ENCODE results near the gene NCOA1.

The NCOA1 gene

DNA sequence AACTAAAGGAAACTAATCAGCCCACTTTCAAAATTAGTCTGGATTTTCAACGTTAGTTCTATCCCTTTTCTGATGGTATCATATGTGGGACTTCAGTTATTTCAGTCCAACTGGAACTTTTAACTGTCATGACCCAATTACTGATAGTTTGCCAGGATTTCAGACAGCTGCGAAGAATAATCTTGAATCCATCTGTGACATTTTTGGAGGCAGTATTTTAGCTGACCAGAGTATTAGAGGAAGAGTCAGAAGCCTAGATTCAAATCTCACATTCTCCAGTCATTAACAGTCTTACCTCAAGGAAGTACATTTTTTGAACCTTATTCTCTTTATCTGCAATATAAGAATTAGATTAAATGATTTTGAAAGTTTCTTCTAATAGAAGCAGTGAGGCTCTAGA, 220.8 kb downstream of the NCOA1 start:
- no peak for DNase-seq

DNA sequence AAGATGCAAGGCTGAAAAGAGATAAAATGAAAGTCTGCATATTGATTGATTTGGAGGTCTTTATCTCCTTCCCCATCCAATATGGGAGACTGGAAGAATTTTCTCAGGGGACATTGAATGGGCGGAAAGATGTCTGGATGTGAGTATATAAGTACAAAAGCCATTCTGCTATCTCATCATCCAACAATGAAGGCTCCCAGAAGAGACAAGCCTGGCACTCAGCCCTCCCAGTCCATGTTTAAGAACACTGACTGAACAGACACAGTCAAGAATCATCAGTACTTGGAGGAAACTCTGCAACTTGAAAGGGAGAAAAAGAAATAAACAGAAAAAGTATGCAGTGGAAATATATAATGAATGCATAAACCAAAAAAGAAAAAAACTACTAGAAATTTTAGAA, 221.2 kb downstream of the NCOA1 start:
- DNase-seq, result no peak

DNA sequence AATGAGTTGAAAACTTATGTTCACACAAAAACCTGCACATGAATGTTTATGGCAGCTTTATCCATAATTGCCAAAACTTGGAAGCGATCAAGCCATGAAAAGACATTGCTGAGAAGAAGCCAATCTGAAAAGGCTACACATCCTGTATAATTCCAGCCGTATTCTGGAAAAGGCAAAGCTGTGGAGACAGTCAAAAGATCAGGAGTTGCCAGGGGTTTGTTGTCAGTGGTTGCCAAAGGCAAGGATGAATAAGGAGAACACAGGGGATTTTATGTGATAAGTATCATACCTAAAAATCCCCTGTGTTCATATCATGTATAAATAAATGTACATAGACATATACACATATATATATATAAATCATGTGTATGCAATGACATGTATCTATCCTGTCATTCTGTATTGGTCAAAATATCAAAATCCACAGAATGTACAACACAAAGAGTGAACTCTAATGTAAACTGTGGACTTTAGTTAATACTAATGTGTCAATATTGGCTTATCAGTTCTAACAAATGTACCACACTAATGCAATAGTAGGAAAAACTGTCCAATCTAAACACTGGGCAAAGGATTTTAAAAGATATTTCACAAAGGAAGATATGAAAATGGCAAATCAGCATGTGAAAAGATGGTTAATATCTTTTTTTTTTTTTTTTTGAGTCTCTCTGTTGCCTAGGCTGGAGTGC, 226.4 kb downstream of the NCOA1 start:
- DNase-seq, result no peak

DNA sequence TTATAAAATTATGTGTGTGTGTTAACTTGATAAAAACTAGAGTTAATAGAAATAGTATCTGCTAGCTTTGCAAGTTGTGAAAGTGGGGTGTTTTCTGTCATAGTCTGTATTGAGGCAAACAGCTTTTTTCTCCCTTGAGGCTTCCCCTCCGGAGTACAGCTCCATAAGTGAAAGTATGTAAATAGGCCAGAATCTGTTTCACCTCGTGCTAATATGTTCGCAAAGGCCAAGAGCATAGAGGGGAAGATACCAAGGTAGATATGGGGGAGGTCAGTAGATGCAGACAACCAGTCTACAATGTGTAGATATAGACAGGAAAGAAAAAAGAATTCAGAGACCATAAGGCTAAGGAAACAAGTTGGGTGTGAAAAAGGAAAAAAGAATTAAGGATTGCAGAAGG, 229.3 kb downstream of the NCOA1 start:
- no peak for DNase-seq

DNA sequence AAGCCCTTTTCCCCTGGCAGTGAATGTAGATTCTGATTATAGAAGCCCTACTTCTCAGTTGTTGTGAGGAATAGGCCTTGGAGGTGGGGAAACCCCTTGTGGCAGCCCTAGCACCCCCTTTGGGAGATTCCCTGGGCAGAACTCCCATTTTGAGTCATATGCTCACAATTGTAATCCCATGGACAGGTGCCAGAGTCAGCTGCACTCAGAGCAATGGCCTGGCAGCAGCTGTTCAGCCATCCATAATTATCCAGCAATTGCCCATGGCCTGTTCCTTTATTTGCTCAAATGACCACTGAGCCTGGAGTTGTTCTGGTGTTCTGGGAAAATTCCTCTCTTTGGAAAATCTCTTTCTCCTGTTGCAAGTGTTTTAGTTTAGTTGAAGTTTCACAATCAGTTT, 230.4 kb downstream of the NCOA1 start:
- no peak for DNase-seq

DNA sequence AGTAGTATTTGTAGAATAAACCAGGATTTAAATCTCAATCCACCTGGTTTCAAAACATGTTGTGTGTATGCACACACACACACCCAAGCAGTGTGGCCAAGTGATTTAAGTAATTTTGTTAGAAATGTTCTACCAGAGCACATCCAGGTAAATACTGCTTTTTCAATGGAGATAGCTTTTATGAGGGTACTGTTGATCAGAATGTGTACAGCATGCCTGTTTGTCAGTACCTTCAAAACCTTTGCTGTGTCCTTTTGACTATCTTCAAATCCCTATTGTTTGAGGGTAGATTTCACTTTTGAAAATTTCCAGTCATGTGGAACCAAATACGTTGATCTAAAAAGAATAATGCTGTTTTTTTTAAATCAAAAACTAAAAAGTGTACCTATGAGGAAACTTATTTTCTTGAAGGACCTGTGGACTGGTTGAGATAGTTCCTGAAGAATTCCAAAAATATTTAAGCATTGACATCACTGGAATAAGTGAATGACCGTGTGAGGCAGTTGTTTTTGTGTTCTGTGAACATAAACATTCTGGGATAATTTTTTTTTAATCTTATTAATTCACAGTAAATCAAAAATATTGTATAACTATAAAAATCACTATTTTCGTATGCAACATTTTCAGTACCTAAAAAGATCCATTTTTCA, 231.2 kb downstream of the NCOA1 start:
- no peak for DNase-seq

DNA sequence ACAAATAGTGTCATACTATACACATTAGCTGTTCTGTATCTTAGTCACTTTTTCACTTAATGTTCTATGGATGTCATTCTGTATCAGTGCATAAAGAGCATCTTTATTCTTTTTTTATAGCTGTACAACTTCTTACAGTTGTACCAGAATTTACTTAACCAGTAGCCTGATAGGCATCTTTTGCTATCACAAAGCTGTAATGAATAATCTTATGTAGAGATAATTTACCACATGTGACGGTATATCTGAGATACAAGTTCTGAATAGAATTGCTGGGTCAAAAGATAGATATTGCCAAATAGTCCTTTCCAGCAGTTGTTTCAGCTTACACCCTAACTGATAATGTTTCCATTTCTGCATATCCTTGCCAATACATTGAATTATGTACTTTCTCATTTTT, 232.1 kb downstream of the NCOA1 start:
- DNase-seq, result no peak

DNA sequence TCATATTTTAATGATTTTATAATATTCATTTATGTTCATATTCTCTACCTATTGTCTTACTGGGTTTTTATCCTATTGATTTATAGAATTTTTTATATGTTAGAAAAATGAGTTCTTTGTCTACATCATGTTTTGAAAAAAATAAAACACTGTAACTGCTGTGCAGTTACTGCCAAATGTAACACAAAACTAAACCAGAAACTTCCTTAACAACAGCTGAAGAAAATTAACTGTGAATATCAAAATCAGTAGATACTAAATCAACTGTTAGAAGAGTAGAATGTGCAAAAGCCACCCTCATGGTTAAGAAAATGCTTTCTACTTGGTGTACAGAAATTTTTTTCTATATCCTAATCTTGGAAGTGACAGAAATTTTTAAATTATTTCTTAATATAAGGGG, 232.6 kb downstream of the NCOA1 start:
- DNase-seq, result no peak

DNA sequence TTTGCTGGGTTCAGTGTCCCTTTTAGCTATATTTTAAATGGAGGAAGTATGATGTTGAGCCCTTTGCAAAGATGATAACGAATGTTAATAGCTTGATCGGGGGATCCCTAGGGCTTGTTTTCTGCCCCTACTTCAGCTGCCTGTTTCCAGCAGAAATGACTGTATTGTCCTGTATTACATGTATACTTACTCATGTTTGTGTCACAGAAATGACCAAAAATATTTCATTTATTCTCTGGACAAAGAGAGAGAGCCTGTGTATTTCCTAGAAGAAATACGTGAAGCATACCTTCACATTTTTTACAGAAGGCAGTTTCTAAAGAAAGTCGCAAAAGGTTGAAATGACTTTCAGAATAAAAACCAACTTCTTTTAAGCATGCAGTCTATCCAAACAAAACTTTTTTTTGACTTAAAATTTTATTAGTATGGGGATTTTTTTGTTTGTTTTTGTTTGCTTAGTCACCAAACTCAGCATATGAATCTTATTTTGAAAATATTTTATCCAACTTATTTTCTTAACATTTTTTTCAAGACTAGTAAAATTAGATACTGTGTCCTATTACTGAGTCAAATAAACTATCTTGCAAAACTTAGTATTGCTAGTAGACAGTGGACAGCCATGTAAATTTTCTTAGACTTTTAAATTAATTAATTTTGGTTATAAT, 233.2 kb downstream of the NCOA1 start:
- DNase-seq, result no peak

DNA sequence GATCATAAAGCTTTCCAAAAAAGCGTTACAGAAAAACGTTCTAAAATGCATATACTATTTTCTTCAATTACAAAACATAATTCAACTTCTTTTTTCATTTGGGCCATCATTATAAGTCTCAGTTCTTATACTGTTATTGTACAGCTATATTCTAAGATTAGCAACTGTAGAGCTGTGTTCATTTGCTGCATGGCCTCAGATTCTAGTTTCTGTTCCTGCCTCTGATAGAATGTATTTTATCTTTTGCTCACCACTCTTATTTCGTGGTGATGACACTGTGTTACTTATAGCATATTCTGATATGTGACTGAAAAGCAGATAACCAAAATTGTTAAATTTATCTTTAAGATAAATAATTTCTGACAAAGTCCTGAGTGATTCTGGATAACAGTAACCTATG, 234.9 kb downstream of the NCOA1 start:
- DNase-seq, result no peak

DNA sequence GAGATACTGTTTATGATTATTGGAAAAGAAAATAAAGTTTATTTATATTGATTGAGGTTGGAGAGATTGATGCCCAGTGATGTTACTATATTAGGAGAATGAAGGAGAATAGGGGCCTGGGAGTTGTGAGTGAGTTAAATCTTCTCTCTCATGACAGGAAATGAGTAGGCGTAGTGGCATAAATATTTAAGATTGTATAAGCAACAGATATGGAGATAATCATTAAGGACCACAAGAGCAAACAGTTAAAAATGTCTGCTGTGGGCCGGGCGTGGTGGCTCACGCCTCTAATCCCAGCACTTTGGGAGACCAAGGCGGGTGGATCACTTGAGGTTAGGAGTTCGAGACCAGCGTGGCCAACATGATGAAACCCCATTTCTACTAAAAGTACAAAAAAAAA, 239.4 kb downstream of the NCOA1 start:
- DNase-seq, result no peak

DNA sequence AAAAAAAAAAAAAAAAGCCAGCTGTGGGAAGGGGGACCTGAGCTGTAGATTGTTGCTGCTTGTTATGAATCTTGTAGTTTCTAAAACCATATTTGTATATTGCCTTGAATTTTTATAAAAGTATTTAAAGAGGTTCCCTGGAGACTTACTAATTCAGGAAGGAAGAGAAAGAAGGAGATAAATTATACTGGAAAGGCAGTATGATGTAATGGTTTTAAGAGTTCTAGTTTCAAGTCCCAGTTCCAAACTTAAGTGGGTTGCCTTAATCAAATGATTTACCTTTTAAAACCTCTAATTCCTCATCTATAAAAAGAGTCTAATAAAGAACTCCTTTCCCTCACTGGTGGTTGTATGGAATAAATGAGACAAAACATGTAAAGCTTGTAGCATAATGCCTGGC, 240.0 kb downstream of the NCOA1 start:
- DNase-seq, result no peak

DNA sequence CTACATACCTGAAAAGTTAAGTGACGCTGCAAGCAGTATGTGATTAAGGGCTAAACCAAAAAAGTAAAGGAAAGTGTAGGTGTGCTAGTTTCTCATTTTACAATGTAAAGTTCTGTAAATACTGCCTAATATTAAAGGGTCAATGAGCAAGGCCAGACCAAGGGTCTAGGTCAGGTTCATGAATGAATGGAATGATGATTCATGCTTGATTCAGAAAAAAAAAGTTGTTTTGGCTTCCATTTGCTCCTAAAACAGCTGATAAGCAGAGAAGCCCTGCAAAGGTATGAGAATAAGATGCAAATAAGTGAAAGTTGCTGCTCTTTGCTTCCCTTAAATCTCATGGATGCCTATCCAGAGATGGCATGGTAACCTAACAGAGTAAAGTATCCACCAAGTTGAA, 240.9 kb downstream of the NCOA1 start:
- no peak for DNase-seq

DNA sequence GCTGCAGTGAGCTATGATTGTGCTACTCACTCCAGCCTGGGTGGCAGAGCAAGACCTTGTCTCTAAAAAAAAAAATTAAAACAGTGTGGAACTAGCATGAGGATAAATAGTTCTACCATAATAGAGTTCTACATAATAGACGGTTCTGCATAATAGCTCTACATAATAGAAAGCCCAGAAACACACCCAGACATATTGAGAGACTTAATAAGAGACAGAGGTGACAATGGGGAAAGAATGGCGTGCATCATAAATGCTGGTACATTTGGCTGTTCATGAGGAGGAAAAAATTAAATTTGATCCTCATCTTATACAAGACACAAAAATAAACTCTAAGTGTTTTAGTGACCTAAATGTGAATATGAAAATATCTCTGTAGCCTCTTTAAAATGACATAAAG, 243.7 kb downstream of the NCOA1 start:
- no peak for DNase-seq

DNA sequence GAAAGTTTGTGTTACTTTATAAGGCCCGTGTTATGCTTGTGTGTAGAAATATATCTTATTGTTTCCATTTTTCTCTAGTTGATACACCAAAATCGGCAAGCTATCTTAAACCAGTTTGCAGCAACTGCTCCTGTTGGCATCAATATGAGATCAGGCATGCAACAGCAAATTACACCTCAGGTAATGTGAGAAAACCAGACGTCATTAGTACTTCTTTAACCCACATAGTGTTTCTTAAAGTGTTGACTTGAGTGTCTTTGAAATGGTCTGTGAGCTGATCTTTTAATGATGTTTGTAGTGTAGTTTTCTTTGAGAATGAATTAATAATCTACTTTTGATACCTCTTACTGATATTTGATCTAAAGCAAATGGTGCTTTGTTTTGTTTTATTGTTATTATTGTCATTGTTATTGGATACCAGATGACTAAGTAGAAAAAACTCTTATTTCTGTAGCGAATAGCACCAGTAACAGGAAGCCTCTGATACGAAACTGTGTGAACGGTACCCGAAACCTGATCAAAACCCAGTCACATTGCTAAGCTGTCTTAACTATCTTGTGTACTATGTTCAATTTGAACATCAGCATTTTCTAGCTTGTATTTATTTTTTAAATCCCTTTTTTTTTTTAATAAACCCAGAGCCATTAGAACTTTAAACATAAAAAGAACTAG, 248.4 kb downstream of the NCOA1 start:
- no peak for DNase-seq

DNA sequence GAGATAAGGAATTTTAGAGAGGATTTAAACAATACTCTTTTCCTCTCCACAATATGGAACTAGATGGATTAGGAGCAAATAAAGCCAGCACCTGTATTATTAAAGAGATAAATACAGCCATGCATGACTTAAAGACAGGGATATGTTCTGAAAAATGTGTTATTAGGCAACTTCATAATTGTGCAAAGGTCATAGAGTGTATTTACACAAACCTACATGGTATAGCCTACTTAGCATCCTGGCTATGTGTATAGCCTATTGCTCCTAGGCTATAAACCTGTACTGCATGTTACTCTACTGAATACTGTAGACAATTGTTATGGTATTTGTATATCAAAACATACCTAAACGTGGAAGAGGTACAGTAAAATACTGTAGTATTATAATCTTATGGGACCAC, 249.1 kb downstream of the NCOA1 start:
- DNase-seq, result no peak

DNA sequence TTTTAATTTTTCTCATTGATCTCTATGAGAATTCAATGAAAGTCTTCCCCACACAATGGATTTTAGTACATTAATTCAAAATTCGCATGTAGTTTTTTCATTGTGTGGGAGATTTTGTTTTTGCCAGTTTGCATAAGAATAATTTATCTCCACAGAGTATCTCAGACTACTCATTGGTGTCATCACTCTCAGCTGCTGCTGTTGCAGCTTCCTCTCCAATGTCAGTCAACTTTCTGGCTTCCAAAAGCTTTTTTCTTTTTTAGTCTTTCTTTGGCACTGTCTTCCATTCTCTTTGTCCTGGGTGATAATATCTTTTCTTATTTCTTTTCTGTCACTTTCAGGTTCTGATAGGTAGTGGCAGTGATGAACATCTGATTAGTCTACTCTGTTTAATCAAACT, 251.7 kb downstream of the NCOA1 start:
- DNase-seq, result no peak

DNA sequence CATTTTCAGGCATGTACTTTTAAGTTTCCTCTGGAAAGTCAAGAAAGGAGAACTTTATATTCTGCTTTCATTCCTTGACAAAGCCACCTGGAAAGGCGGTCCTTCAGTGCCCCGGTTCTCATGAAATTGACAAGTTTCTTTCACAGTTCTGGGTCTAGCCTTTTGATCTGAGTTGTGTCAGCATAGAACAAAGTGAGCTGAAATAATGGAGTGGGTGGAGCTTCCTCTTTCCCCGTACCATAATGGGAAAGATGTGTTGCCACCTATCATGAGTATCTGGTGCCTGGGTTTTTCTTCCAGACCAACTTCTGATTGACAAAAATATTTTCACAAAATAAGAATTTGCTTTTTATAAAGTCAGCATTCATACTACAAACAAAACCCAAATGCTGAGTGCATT, 252.9 kb downstream of the NCOA1 start:
- no peak for DNase-seq

DNA sequence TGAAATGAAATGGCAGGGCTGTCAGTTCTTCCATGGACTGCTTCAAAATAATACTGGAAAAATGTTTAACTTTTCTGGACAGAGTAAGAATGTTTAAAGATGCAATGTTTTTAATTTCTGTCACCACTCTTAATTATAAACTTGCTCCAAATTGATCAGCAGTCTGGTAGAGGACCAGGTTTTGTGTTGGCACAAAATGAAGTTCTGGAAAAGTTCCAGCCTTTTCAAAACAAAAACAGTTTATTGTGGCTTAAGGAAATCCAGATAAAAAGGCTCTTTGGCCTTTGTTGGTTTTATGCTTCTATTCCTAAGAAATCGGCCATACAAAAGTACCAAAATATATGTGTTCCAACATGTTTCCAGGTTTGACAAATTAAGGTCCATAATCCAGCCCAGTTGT, 253.3 kb downstream of the NCOA1 start:
- DNase-seq, result no peak

DNA sequence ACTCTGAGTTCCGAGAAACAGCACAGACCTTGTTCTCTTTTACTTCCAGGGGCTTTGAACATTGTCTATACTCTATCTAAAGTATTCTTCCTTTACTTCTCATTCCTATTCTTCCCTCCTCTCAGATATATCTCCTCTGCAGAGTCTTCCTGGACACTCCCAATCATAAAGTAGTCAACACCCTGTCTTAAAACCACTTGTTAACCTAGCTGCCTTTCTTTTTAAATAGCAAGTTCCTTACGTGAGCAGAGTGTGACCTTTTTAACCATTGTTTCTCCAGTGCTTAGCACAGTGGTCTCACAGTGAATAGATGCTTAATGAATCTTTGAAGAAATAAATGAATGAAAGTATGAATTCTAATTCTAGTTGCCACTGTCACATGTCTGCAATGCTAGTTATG, 254.8 kb downstream of the NCOA1 start:
- no peak for DNase-seq

DNA sequence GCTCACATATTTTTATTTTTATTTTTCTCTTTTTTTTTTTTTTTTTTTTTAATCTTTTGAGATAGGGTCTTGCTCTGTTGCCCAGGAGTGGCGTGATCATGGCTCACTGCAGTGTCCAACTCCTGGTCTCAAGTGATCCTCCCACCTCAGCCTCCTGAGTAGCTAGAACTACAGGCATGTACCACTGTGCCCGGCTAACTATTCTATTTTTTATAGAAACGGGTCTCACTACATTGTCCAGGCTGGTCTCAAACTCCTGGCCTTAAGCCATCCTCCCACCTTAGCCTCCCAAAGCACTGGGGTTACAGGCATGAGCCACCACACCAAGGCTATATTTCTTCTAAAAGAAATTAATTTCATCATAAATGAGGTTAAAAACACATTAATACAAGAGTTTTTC, 256.2 kb downstream of the NCOA1 start:
- DNase-seq, result no peak

DNA sequence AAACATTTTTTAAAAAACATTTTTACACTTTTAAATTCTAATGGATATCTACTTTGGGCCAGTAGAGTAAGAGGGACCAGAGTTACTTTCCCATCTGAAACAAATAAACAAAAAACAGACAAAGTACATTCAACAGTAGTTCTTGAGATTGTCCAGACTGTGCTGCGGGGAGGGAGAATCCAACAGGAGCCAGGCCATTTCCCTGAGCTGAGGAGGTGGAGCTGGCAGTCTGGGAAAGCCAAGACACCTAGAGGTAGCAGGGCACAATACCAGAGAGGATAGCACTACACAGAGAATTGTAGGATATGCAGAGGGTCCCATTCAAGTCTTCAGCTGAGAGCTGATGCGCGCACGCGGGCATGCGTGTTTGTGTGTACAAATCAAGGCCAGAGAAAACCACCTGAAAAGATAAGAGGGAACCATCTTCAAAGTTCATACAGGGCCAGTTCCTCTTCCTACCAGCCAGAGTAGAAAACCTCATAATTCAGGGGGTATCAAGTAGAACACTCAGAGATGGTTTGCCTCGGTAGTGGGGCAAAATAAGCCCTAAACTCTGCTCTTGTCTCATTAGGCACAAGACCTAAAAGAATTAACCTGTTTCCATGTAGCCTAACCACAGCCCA, 258.1 kb downstream of the NCOA1 start:
- no peak for DNase-seq

DNA sequence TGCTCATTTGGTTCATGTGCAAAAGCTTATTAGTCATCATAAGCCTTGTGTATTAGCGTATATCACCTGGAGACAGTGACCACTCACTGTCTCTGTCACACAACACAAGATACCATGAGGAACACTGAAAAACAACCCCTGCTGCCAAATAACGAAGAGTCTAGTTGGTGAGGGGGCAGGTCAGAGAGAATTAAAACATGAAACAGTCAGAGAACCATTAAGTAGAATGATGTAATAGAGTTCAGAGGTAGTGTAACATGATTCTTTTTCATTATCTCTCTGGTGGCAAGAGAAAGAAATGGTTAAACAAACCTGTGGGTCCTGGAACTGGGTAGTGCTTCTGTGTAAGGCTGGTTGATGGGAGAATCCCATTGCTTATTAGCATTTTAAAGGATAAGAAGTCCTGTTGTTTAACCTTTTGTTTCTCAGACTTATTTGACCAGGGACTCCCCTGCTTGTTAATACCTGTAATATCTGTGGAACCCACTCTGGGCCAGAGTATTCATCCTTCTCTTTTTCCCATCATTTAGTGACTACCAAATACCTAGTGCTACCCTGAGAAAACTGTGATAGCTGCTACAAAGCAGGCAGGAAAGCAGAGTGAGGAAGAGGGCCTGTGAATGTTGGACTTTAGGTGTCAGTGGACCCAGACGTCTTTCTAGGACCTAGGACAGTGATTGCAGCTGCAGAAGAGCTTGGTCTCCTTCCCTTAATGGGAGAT, 264.1 kb downstream of the NCOA1 start:
- DNase-seq, result no peak

Measured in NK-92 treated with Interleukin-12 subunit alpha and Interleukin-12 subunit beta, amount 100 ng/mL, for 24 hours (cell line).